ENCODE measurements around the gene TEKTIP1. TPM values are rescaled to one million over a fixed set of nuclear protein-coding genes. Genes with fewer than 3 reads are reported as not detected.

The TEKTIP1 gene
- total and polyA plus RNA-seq, 9 donors, result 0.54 to 5.6 (median 3.6) TPM; not detected in 2

GRCh38 chr19:3514930-3515329, 24.0 kb upstream of the TEKTIP1 start:
- H3K4me3 ChIP-seq, result no peak overlapping the region
- intact Hi-C loops (cut with DNase I), result no loop called here
- no peaks in the 10 kb centered on the region for H3K9me3 ChIP-seq
- no peak overlapping the region for H3K27ac ChIP-seq
- no peaks in the 10 kb centered on the region for H3K27me3 ChIP-seq
- H3K36me3 ChIP-seq, result no peaks in the 10 kb centered on the region
- 75 to 76% (median 76%) methylated on average over 8 to 12 of the region's 12 CpGs for WGBS, 3 donors
- peaks cover 7% of the 10 kb centered on the region for H3K4me1 ChIP-seq (ENCODE audit: insufficient read depth)
- DNase-seq, result no peak
- no peak for TF ChIP-seq CTCF (IDR thresholded peaks at IDR 0.05)
- no peak for TF ChIP-seq POLR2A (IDR thresholded peaks at IDR 0.05)
- no peak for TF ChIP-seq EP300 (IDR thresholded peaks at IDR 0.05)

GRCh38 chr19:3515891-3516422, 23.0 kb upstream of the TEKTIP1 start:
- peaks cover 7% of the 10 kb centered on the region for H3K4me1 ChIP-seq (ENCODE audit: insufficient read depth)
- H3K27me3 ChIP-seq, result no peaks in the 10 kb centered on the region
- no peak overlapping the region for H3K27ac ChIP-seq
- DNase-seq, result no peak
- no peak overlapping the region for H3K4me3 ChIP-seq
- intact Hi-C loops (cut with DNase I), result no loop called here
- no peaks in the 10 kb centered on the region for H3K9me3 ChIP-seq
- no peaks in the 10 kb centered on the region for H3K36me3 ChIP-seq
- 21 to 29% (median 23%) methylated on average over 12 to 15 of the region's 15 CpGs for whole genome bisulfite sequencing, 3 donors
- no peak for TF ChIP-seq POLR2A (IDR thresholded peaks at IDR 0.05)

GRCh38 chr19:3516675-3517207, 22.2 kb upstream of the TEKTIP1 start:
- Histone ChIP-seq H3K9me3 (no peaks in the 10 kb centered on the region), H3K27ac (no peak overlapping the region), H3K36me3 (no peaks in the 10 kb centered on the region), H3K4me1 (ENCODE audit: insufficient read depth) (peaks cover 7% of the 10 kb centered on the region), H3K27me3 (no peaks in the 10 kb centered on the region), H3K4me3 (no peak overlapping the region)
- DNase-seq, result peak in 1 of 5 donors; percentile 30
- TF ChIP-seq POLR2A (IDR thresholded peaks at IDR 0.05) (no peak), CTCF (IDR thresholded peaks at IDR 0.05) (no peak), EP300 (IDR thresholded peaks at IDR 0.05) (no peak)
- 50 to 70% (median 52%) methylated on average over 8 to 15 of the region's 15 CpGs for WGBS, 3 donors
- intact Hi-C loops (cut with DNase I), result no loop called here

- TF ChIP-seq CTCF (IDR thresholded peaks at IDR 0.05) (no peak), POLR2A (IDR thresholded peaks at IDR 0.05) (no peak), EP300 (IDR thresholded peaks at IDR 0.05) (no peak)
- 91 to 97% (median 95%) methylated on average over 2 of the region's 2 CpGs for WGBS, 3 donors
- Histone ChIP-seq H3K27ac (no peak overlapping the region), H3K9me3 (no peaks in the 10 kb centered on the region), H3K36me3 (no peaks in the 10 kb centered on the region), H3K4me3 (no peak overlapping the region), H3K27me3 (no peaks in the 10 kb centered on the region), H3K4me1 (ENCODE audit: insufficient read depth) (peaks cover 7% of the 10 kb centered on the region)
- DNase-seq, result no peak
- intact Hi-C loops (cut with DNase I), result no loop called here
Observed at GRCh38 chr19:3517638-3518037, 21.3 kb upstream of the TEKTIP1 start.

- no peaks in the 10 kb centered on the region for H3K36me3 ChIP-seq
- H3K9me3 ChIP-seq, result no peaks in the 10 kb centered on the region
- no peaks in the 10 kb centered on the region for H3K27me3 ChIP-seq
- no peak overlapping the region for H3K4me3 ChIP-seq
- DNase-seq, result no peak
- intact Hi-C loops (cut with DNase I), result no loop called here
- 83 to 87% (median 87%) methylated on average over 10 of the region's 10 CpGs for WGBS, 3 donors
- peaks cover 5% of the 10 kb centered on the region for H3K4me1 ChIP-seq (ENCODE audit: insufficient read depth)
- no peak overlapping the region for H3K27ac ChIP-seq
- no peak for TF ChIP-seq CTCF (IDR thresholded peaks at IDR 0.05)
- no peak for TF ChIP-seq EP300 (IDR thresholded peaks at IDR 0.05)
- no peak for TF ChIP-seq POLR2A (IDR thresholded peaks at IDR 0.05)
Observed at GRCh38 chr19:3518255-3518654, 20.7 kb upstream of the TEKTIP1 start.
